Pancreas (tissue), 10 donors: ENCODE data around the gene TMC5. TPM values are rescaled to one million over a fixed set of nuclear protein-coding genes. Genes with fewer than 3 reads are reported as not detected.

Source experiments
- ATAC-seq, 4 donors: fragments of 200-7000 bp; cut with Tn5 transposase; one replicate each; pipeline versions ENCODE4 v1.8.0 to v1.9.1; 2020; ENCODE audit warnings: mild to moderate bottlenecking in 4 of 4, moderate library complexity in 4 of 4
- DNase-seq, 6 donors: peaks; one replicate each; pipeline ENCODE4 v3.0.0-alpha.2; 2020
- FAIRE-seq: peaks from 2 replicates; lab custom pipeline; 2012; peaks lifted over from hg19 to GRCh38; lab: Jason Lieb, UNC
- H3K27ac ChIP-seq, 4 donors: fragments of 200-600 bp; sonication (generic); 1 replicate in 3 of 4; 2 replicates in 1 of 4; pipeline versions ENCODE4 v1.5.0 to v1.8.0; 2020
- H3K27me3 ChIP-seq, 4 donors: fragments of 200-600 bp; one replicate each; pipeline ENCODE4 v1.8.0; 2021
- H3K36me3 ChIP-seq, 3 donors: fragments of 200-600 bp; sonication (generic) in 1 of 3; one replicate each; pipeline versions ENCODE4 v1.5.0 to v1.8.0; 2020 to 2021
- H3K4me1 ChIP-seq, 3 donors: fragments of 200-600 bp; one replicate each; pipeline ENCODE4 v1.8.0; 2021
- H3K4me3 ChIP-seq, 4 donors: fragments of 200-600 bp; sonication (generic) in 2 of 4; one replicate each; pipeline versions ENCODE4 v1.5.0 to v1.8.0; 2020 to 2021
- H3K9me3 ChIP-seq, 4 donors: fragments of 200-600 bp; one replicate each; pipeline ENCODE4 v1.8.0; 2021
- CTCF ChIP-seq, 4 donors: fragments of 200-600 bp; sonication (generic) in 3 of 4; IDR thresholded peaks; one replicate each; pipeline versions ENCODE4 v1.5.0 to v1.8.0; 2021; ENCODE audit warnings: antibody characterized with exemption in 4 of 4
- WGBS, 2 donors: extraction: QIAGEN DNeasy Blood & Tissue Kit; methylation state at CpG; one replicate each; pipeline ENCODE4 v1.1.7; 2013; 5-methylcytosine and 5-hydroxymethylcytosine counted together
- intact Hi-C, 3 donors: fragments of 100-400 bp; cut with DNase I; formaldehyde crosslinking; loops; one replicate each; pipeline versions ENCODE4 v1.11.1 to v1.14.2; 2022
- polyA plus RNA-seq, 2 donors: library from polyadenylated mRNA; stranded (reverse); fragments of 200-250 nt; gene quantifications; one replicate each; pipeline ENCODE4 v1.2.3, GENCODE V29; 2013
- total RNA-seq, 6 donors: library from RNA; stranded (reverse); fragmentation: NEBNext Ultra II Directional in 4 of 6; extraction: Animal tissue kit (Norgen Biotek cat#: 25700) in 4 of 6; gene quantifications; one replicate each; pipeline versions ENCODE4 v1.2.1 to v1.2.4, GENCODE V29; 2021 to 2023
- donor health status: healthy with polysubstance abuse.
- donor health status: DM: no; HTN: no; CAD: no; lungs with moderate emphysema.
- donor health status: DM: no; HTN: no; CAD: no.
- donor health status: control.
- donor health status: control.
- donor health status: Bipolar disorder and iron deficiency.
- donor health status: DM: yes; HTN: yes; CAD: no.
- donor health status: DM: no; HTN: no; CAD: no.
- donor health status: DM: no; HTN: no; CAD: no.
- donor health status: DM: yes; HTN: yes; CAD: no.

Gene TMC5
- total and polyA plus RNA-seq, 8 donors, result 1.3 to 24.8 (median 5.3) TPM

- H3K9me3 ChIP-seq, result no peaks in the 10 kb centered on the region
- no peak for FAIRE-seq
- intact Hi-C loops, result loop anchor here in 2 of 3 donors (10.0 kb wide), 2 partner anchors 123 to 413 kb away; no protein-coding TSS in a partner anchor
- H3K27ac ChIP-seq, result no peak overlapping the region
- TF ChIP-seq CTCF (IDR thresholded peaks at IDR 0.05), result no peak
- no peaks in the 10 kb centered on the region for H3K4me1 ChIP-seq
- WGBS, 2 donors, result 93 to 94% methylated on average over 2 of the region's 2 CpGs
- DNase-seq, result no peak
- H3K4me3 ChIP-seq, result no peak overlapping the region
- H3K36me3 ChIP-seq, result peaks cover 0 to 21% (median 3%) of the 10 kb centered on the region in 3 donors
- H3K27me3 ChIP-seq, result no peaks in the 10 kb centered on the region
- ATAC-seq, result no peak
Measured at GRCh38 chr16:19507867-19508266, 90.2 kb downstream of the TMC5 start.

GRCh38 chr16:19512297-19512696 is 94.6 kb downstream of the TMC5 start:
- intact Hi-C loops, result loop anchor here in 1 of 3 donors (10.0 kb wide), 1 partner anchor 417 kb away; no protein-coding TSS in a partner anchor
- Histone ChIP-seq H3K9me3 (no peaks in the 10 kb centered on the region), H3K36me3 (peaks cover 0 to 22% (median 7%) of the 10 kb centered on the region in 3 donors), H3K4me1 (peaks cover 0 to 12% (median 0%) of the 10 kb centered on the region in 3 donors), H3K27me3 (no peaks in the 10 kb centered on the region), H3K27ac (no peak overlapping the region), H3K4me3 (no peak overlapping the region)
- TF ChIP-seq CTCF (IDR thresholded peaks at IDR 0.05), result no peak
- ATAC-seq (no peak), FAIRE-seq (no peak), DNase-seq (no peak)

- Histone ChIP-seq H3K27ac (peak overlapping the region in 1 of 4 donors; percentile 17), H3K27me3 (no peaks in the 10 kb centered on the region), H3K9me3 (no peaks in the 10 kb centered on the region), H3K36me3 (peaks cover 0 to 22% (median 7%) of the 10 kb centered on the region in 3 donors), H3K4me1 (peaks cover 0 to 15% (median 0%) of the 10 kb centered on the region in 3 donors), H3K4me3 (no peak overlapping the region)
- 82 to 85% methylated on average over 4 of the region's 4 CpGs for WGBS, 2 donors
- FAIRE-seq (peak; percentile 97), ATAC-seq (peak in 3 of 4 donors; percentile 51 to 74 (median 67)), DNase-seq (no peak)
- intact Hi-C loops, result loop anchor here in 1 of 3 donors (10.0 kb wide), 1 partner anchor 419 kb away; no protein-coding TSS in a partner anchor
- TF ChIP-seq CTCF (IDR thresholded peaks at IDR 0.05), result no peak
Measured at GRCh38 chr16:19513377-19514053, 95.8 kb downstream of the TMC5 start.

- H3K27me3 ChIP-seq, result no peaks in the 10 kb centered on the region
- FAIRE-seq, result no peak
- WGBS, 2 donors, result 96% methylated on average over 2 of the region's 2 CpGs
- intact Hi-C loops, result loop anchor here in 1 of 3 donors (10.0 kb wide), 1 partner anchor 421 kb away; no protein-coding TSS in a partner anchor
- TF ChIP-seq CTCF (IDR thresholded peaks at IDR 0.05), result no peak
- H3K9me3 ChIP-seq, result no peaks in the 10 kb centered on the region
- H3K36me3 ChIP-seq, result peaks cover 0 to 18% (median 7%) of the 10 kb centered on the region in 3 donors
- no peak overlapping the region for H3K4me3 ChIP-seq
- no peak for DNase-seq
- peaks cover 9 to 36% (median 12%) of the 10 kb centered on the region in 3 donors for H3K4me1 ChIP-seq
- H3K27ac ChIP-seq, result no peak overlapping the region
- ATAC-seq, result no peak
Measured at GRCh38 chr16:19515757-19516156, 98.1 kb downstream of the TMC5 start.
